T-helper 1 cell treated with Interleukin-12 subunit alpha and Interleukin-12 subunit beta and Interleukin-4 antibody, amounts not matched to agents 30 μg/mL and 1 μg/mL, for 36 hours (primary cell): ENCODE data around the gene SPATC1L.
A peak's percentile ranks its signal among the peaks of the same experiment; 100 is the strongest.
"Not testable (repeated sequence)": the region's sequence is repeated elsewhere in the genome, so short reads cannot be mapped to it uniquely, and the experiment has no call there.

Experiments
- H3K27ac Mint-ChIP-seq: one replicate; pipeline ENCODE4 v1.8.0; 2021; ENCODE audit warnings: mild to moderate bottlenecking, mixed read lengths
- H3K27me3 Mint-ChIP-seq: one replicate; pipeline ENCODE4 v1.8.0; 2021; ENCODE audit warnings: low read depth, mixed read lengths
- H3K36me3 Mint-ChIP-seq: one replicate; pipeline ENCODE4 v1.8.0; 2021; ENCODE audit warnings: low read depth, mixed read lengths
- H3K4me1 Mint-ChIP-seq: one replicate; pipeline ENCODE4 v1.8.0; 2021; ENCODE audit warnings: low read depth, mixed read lengths
- H3K4me3 Mint-ChIP-seq: one replicate; pipeline ENCODE4 v1.8.0; 2021; ENCODE audit warnings: mild to moderate bottlenecking, moderate library complexity, mixed read lengths
- H3K9me3 Mint-ChIP-seq: one replicate; pipeline ENCODE4 v1.8.0; 2021; ENCODE audit warnings: mixed read lengths

SPATC1L gene

GRCh38 chr21:46183910-46184624 is at the start of gene SPATC1L:
Gene SPATC1L (minus strand): TSS chr21:46184459. CDS start chr21:46182816, 1,643 bp downstream.
- Mint-ChIP-seq H3K27ac (peak within 1 kb of the TSS; percentile 75), H3K4me3 (peak within 1 kb of the TSS; percentile 86), H3K27me3 (no peaks in the 10 kb centered on the region), H3K4me1 (peaks cover 6% of the 10 kb centered on the region), H3K9me3 (no peaks in the 10 kb centered on the region), H3K36me3 (no peaks in the 10 kb centered on the region)

- Mint-ChIP-seq H3K4me1 (peaks cover 56% of the 10 kb centered on the region), H3K4me3 (peak overlapping the region; percentile 97), H3K27ac (peak overlapping the region; percentile 76), H3K36me3 (peaks cover 43% of the 10 kb centered on the region), H3K9me3 (no peaks in the 10 kb centered on the region), H3K27me3 (no peaks in the 10 kb centered on the region)
These were observed 45.6 kb upstream of the SPATC1L start for GRCh38 chr21:46229923-46230260.

GRCh38 chr21:46229133-46229922 is 45.1 kb upstream of the SPATC1L start:
- peak overlapping the region; percentile 99 for H3K27ac Mint-ChIP-seq
- peaks cover 37% of the 10 kb centered on the region for H3K36me3 Mint-ChIP-seq
- no peaks in the 10 kb centered on the region for H3K27me3 Mint-ChIP-seq
- peaks cover 53% of the 10 kb centered on the region for H3K4me1 Mint-ChIP-seq
- H3K9me3 Mint-ChIP-seq, result no peaks in the 10 kb centered on the region
- H3K4me3 Mint-ChIP-seq, result peak overlapping the region; percentile 97

DNA sequence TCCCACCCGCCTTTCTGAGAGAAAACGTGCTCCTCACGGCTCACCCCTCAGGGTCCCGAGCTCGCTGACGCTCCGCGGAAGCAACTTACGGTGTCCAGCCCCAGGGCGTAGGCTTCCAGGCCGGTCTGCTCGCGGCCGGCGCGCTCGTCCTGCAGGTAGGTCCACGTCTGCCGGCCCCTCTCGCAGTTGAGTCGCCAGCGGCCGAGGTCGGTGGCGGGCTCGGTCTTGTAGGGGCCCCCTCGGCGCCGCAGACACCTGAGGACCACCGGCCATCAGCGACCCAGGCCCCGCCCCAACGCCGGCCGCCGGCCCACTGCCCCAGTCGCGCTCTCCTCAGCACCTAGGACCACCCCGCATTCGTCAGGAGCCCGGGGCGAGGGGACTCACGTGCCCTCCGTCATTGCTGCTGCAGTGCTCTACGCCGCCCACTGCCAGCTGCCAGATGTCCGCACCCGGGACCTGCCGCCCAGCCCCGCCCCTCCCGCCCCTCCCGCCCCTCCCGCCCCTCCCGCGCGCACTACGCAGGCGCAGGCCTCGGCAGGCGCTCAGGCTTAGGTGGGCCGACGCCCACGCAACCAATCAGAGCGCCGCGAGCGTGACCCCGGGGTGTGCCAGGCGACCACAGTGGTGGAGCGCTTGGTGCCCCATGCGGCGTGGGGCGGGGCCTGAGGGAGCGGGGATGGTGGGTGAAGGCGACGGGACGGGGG is 44.2 kb upstream of the SPATC1L start, which contains the start of gene LSS:
LSS (minus strand) TSS at position 430 of the 707 bp plus-strand sequence; CDS start at position 401, 29 bp downstream.
- no peaks in the 10 kb centered on the region for H3K9me3 Mint-ChIP-seq
- H3K36me3 Mint-ChIP-seq, result peaks cover 30% of the 10 kb centered on the region
- peak within 1 kb of the TSS; percentile 97 for H3K4me3 Mint-ChIP-seq
- H3K27ac Mint-ChIP-seq, result peak within 1 kb of the TSS; percentile 99
- H3K4me1 Mint-ChIP-seq, result peaks cover 45% of the 10 kb centered on the region
- no peaks in the 10 kb centered on the region for H3K27me3 Mint-ChIP-seq

DNA sequence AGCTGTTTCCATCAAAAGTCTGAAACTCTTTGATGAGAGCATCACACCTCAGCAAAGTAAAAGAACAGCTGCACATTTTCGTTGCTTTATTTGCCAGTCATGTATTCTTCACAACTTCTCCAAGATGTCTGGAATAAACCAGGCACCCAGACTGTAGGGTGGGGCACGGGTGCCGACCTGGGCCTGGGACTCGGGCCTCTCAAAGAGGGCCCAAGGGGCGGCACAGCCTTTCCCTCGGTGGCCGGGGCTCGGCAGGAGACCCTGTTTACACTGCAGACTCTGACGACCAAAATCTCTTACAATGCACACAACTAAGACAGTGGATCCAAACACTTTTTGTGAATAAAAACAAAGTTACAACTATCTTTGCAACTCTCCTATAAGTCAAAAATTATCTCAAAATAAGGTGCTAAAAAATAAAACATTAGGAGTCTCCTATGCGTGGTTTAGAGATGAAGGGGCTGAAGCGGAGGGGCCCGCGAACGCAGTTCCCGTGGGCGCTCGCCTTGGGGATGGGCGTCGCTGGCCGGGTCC is 43.6 kb upstream of the SPATC1L start:
- Mint-ChIP-seq H3K4me3 (peak overlapping the region; percentile 76), H3K27ac (peak overlapping the region; percentile 55), H3K4me1 (peaks cover 45% of the 10 kb centered on the region), H3K9me3 (no peaks in the 10 kb centered on the region), H3K36me3 (peaks cover 26% of the 10 kb centered on the region), H3K27me3 (no peaks in the 10 kb centered on the region)

DNA sequence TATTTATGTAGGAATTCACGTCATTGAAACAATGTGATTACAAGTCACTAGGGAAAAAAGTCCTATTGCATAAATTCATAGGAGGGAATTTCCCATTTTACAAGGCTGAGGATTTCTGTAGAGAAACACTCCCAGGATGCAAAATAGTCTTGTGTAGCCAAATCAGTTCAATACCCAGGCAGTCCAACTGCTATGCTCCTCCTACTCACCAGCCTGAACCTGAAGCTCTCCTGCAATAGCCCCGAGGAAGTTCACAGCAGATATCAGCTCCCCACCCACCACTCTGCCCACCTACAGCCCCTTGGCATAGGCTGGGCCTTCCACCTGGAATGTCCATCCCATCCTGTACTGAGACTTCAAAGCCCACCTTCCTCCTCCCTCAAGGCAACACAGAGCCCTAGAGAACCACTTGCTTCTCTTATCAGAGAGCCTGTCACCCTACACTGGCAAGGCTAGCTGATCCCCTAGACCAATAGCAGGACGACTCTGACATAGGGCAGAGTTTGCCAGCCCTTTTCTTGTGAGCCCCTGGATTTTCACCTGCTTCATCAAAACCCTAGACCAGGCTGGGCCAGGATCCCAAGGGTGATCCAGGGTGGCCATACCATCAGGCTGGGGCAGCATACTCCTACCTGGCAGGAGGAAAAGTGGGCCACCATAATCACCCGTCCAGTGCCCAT is 42.8 kb upstream of the SPATC1L start:
- Mint-ChIP-seq H3K36me3 (peaks cover 19% of the 10 kb centered on the region), H3K4me1 (peaks cover 45% of the 10 kb centered on the region)

DNA sequence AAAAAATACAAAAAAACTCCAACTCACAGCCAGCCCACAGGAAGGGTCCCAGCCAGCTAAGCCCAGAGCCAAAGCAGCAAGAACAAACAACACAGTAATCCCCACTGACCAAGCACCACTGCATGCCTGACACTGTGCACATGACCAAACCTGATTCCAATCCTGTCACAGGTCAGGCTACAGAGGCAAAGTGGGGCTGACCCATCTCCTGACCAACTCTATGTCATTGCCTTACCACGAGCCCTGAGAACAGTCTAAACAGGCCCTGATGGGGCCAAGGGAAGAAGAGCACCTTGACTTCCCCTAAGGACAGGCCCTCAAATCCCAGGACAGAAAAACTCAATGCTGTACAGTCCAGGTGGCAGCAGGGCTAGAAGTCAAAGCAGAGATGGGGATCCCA is 41.9 kb upstream of the SPATC1L start:
- H3K27me3 Mint-ChIP-seq, result no peaks in the 10 kb centered on the region
- peaks cover 10% of the 10 kb centered on the region for H3K36me3 Mint-ChIP-seq
- H3K9me3 Mint-ChIP-seq, result no peaks in the 10 kb centered on the region
- H3K4me3 Mint-ChIP-seq, result no peak overlapping the region
- H3K4me1 Mint-ChIP-seq, result peaks cover 37% of the 10 kb centered on the region
- no peak overlapping the region for H3K27ac Mint-ChIP-seq

More for the DNA sequence above, 42.8 kb upstream of the SPATC1L start:
- Mint-ChIP-seq H3K9me3 (no peaks in the 10 kb centered on the region), H3K27me3 (no peaks in the 10 kb centered on the region), H3K27ac (peak overlapping the region; percentile 46), H3K4me3 (peak overlapping the region; percentile 76)

- H3K27me3 Mint-ChIP-seq, H3K9me3 Mint-ChIP-seq, H3K27ac Mint-ChIP-seq, H3K4me3 Mint-ChIP-seq: not testable (repeated sequence)
- Mint-ChIP-seq H3K36me3 (peaks cover 16% of the 10 kb centered on the region), H3K4me1 (peaks cover 30% of the 10 kb centered on the region)
These were observed 39.4 kb upstream of the SPATC1L start for GRCh38 chr21:46223661-46224060.

- Mint-ChIP-seq H3K27me3 (no peaks in the 10 kb centered on the region), H3K4me3 (no peak overlapping the region), H3K36me3 (peaks cover 16% of the 10 kb centered on the region), H3K9me3 (no peaks in the 10 kb centered on the region), H3K27ac (no peak overlapping the region), H3K4me1 (peaks cover 30% of the 10 kb centered on the region)
These were observed 39.0 kb upstream of the SPATC1L start for GRCh38 chr21:46223217-46223616.

GRCh38 chr21:46222436-46223116 is 38.3 kb upstream of the SPATC1L start:
- H3K27me3 Mint-ChIP-seq, result no peaks in the 10 kb centered on the region
- H3K27ac Mint-ChIP-seq, result no peak overlapping the region

DNA sequence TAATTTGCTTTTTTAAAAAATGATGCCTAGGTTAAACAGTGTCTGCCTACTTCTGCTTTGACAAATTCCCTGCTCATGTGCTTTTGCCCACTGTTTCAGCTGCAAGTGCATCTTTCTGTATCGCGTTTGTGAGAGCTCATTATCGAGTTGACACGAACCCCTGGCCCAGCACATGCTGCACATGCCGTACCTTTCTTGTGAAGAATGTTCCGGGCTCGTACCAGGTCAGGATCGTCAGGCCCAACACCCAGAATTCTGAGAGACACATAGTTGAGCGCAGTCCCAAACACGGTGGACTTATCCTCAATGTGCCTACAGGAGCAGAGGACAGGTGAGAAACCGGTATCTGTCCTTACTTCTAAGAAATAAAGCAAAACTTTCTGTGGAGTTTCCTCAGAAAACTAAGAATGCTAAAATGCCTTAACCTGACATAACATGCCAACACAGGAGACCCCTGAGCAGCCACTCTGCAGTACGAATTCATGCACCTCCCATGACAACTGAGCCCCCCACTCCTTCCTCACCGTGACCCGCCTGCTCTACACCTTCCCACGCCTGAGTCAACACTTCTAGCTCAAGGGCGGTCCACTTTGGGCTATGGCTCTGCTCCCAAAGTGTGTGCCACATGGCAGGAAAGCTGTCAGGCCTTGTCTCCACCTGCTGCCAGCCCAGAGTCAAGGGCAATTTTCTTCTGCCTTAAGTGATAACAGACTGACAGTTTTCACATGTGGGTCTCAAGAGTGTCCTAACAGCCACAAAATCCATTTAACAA is 37.6 kb upstream of the SPATC1L start:
- H3K27ac Mint-ChIP-seq, result no peak overlapping the region

More at GRCh38 chr21:46222436-46223116, 38.3 kb upstream of the SPATC1L start:
- Mint-ChIP-seq H3K4me3 (no peak overlapping the region), H3K9me3 (no peaks in the 10 kb centered on the region), H3K4me1 (peaks cover 26% of the 10 kb centered on the region), H3K36me3 (peaks cover 16% of the 10 kb centered on the region)

GRCh38 chr21:46220847-46221246 is 36.6 kb upstream of the SPATC1L start:
- no peak overlapping the region for H3K27ac Mint-ChIP-seq
- H3K27me3 Mint-ChIP-seq, result no peaks in the 10 kb centered on the region
- H3K36me3 Mint-ChIP-seq, result peaks cover 13% of the 10 kb centered on the region
- no peaks in the 10 kb centered on the region for H3K9me3 Mint-ChIP-seq
- no peak overlapping the region for H3K4me3 Mint-ChIP-seq
- peaks cover 13% of the 10 kb centered on the region for H3K4me1 Mint-ChIP-seq

More for the DNA sequence above, 37.6 kb upstream of the SPATC1L start:
- peaks cover 21% of the 10 kb centered on the region for H3K4me1 Mint-ChIP-seq
- no peaks in the 10 kb centered on the region for H3K9me3 Mint-ChIP-seq
- no peak overlapping the region for H3K4me3 Mint-ChIP-seq
- no peaks in the 10 kb centered on the region for H3K27me3 Mint-ChIP-seq
- H3K36me3 Mint-ChIP-seq, result peaks cover 11% of the 10 kb centered on the region

DNA sequence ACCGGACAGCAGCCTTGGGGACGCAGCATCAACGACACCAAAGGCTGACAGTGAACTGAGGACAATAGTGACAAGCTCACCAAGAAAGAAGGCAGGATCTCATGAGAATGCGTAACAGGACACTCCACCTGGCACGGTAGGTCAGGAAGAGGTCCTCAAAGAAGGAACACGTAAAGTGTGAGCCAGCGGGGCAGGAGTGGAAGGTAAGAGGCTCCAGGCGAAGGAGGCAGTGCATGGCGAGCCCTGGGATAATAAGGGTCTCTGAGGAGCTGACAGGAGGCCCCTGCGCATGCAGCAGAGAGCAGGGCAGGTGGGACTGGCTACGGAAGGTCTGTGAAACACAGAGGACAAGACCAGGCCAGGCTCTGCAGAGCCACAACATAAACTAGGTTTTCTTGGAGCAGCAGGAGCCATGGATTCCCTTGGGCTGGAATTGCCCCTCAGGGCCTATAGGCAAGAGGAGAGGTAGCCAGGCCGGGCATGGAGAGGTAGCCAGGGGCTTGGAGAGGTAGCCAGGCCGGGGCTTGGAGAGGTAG is 36.1 kb upstream of the SPATC1L start:
- Mint-ChIP-seq H3K36me3 (peaks cover 10% of the 10 kb centered on the region), H3K27ac (no peak overlapping the region), H3K4me1 (peaks cover 8% of the 10 kb centered on the region), H3K27me3 (no peaks in the 10 kb centered on the region), H3K4me3 (no peak overlapping the region), H3K9me3 (no peaks in the 10 kb centered on the region)
